GM12878 (cell line): ENCODE data around the gene RHBDD3. TPM values are rescaled to one million over a fixed set of nuclear protein-coding genes. Genes with fewer than 3 reads are reported as not detected.

Experiments
- ATAC-seq: fragments of 200-7000 bp; cut with Tn5 transposase; 3 replicates; pipeline ENCODE4 v1.9.1; 2020; ENCODE audit warnings: mild to moderate bottlenecking, moderate library complexity
- BruUV-seq: library from RNA; stranded (reverse); fragments of 400-500 nt; replicated peaks from 2 replicates; lab custom pipeline; 2021; lab: Mats Ljungman, UMichigan
- CTCF ChIA-PET: fragments of 300-600 bp; sonication (Branson Sonifier 250); formaldehyde crosslinking; extraction: SDS; loops from one replicate; lab custom pipeline; 2021; ENCODE audit warnings: inconsistent platforms; lab: Yijun Ruan, JAX
- POLR2A ChIA-PET: fragments of 350-600 bp; formaldehyde crosslinking; extraction: SDS; loops from one replicate; lab custom pipeline; 2021; ENCODE audit warnings: inconsistent platforms; lab: Charles Lee
- RAD21 ChIA-PET: fragments of 300-600 bp; sonication (Branson Sonifier 250); formaldehyde crosslinking; loops from one replicate; lab custom pipeline; 2023; ENCODE audit warnings: antibody characterized with exemption; ENCODE audit not compliant: unreplicated experiment; lab: Charles Lee
- SMC1A ChIA-PET: fragments of 300-600 bp; sonication (Branson Sonifier 250); formaldehyde crosslinking; loops from one replicate; lab custom pipeline; 2023; ENCODE audit not compliant: unreplicated experiment, uncharacterized antibody; lab: Charles Lee
- DNase-seq: peaks from one replicate; pipeline ENCODE4 v3.0.0-alpha.2; 2011; ENCODE audit warnings: low read depth, low spot score
- FAIRE-seq: peaks from 3 replicates; lab custom pipeline; 2011; peaks lifted over from hg19 to GRCh38; lab: Jason Lieb, UNC
- H2AFZ ChIP-seq: 2 replicates; pipeline ENCODE4 v1.6.0; 2011; ENCODE audit warnings: low read depth, low read length, control low read depth; ENCODE audit not compliant: control insufficient read depth
- H3K27ac ChIP-seq: 2 replicates; pipeline ENCODE4 v1.5.1; 2011; ENCODE audit warnings: control low read depth; ENCODE audit not compliant: control insufficient read depth, insufficient read depth
- H3K27me3 ChIP-seq, 2 experiments: replicated peaks in 1 of 2; 2 replicates each; pipeline versions ENCODE4 v1.6.0 to v1.6.1; 2011; ENCODE audit warnings: low read length in 1 of 2; ENCODE audit not compliant: control insufficient read depth in 2 of 2, insufficient read depth in 2 of 2
- H3K36me3 ChIP-seq, 2 experiments: 2 replicates each; pipeline ENCODE4 v1.5.1; 2011; ENCODE audit warnings: low read length in 1 of 2; ENCODE audit not compliant: control insufficient read depth in 2 of 2, insufficient read depth in 2 of 2
- H3K4me1 ChIP-seq: 2 replicates; pipeline ENCODE4 v1.6.1; 2011; ENCODE audit warnings: mild to moderate bottlenecking, low read length, moderate library complexity, mixed read lengths; ENCODE audit not compliant: control insufficient read depth, insufficient read depth
- H3K4me2 ChIP-seq: 2 replicates; pipeline ENCODE4 v1.6.0; 2011; ENCODE audit warnings: control low read depth; ENCODE audit not compliant: control insufficient read depth, insufficient read depth
- H3K4me3 ChIP-seq: fragments of 200-600 bp; sonication (generic); 2 replicates; pipeline ENCODE4 v1.5.1; 2016
- H3K79me2 ChIP-seq: 2 replicates; pipeline ENCODE4 v1.6.0; 2011; ENCODE audit warnings: low read length; ENCODE audit not compliant: control insufficient read depth, insufficient read depth
- H3K9ac ChIP-seq: 2 replicates; pipeline ENCODE4 v1.8.0; 2011; ENCODE audit warnings: low read length, control low read depth, mixed read lengths; ENCODE audit not compliant: control insufficient read depth, insufficient read depth
- H3K9me3 ChIP-seq: replicated peaks from 3 replicates; pipeline ENCODE4 v1.5.1; 2011; ENCODE audit warnings: mild to moderate bottlenecking, low read length; ENCODE audit not compliant: control insufficient read depth, insufficient read depth
- H4K20me1 ChIP-seq: 2 replicates; pipeline ENCODE4 v1.6.0; 2011; ENCODE audit not compliant: control insufficient read depth, insufficient read depth
- MXI1 ChIP-seq: fragments of 150-350 bp; IDR thresholded peaks from 2 replicates; pipeline ENCODE4 v1.6.1; 2011; ENCODE audit warnings: low read depth, mild to moderate bottlenecking, inconsistent platforms, low read length, improper control_type of control experiment
- POLR2AphosphoS2 ChIP-seq: IDR thresholded peaks from 2 replicates; pipeline ENCODE4 v1.6.1; 2011; ENCODE audit warnings: low read depth, mild to moderate bottlenecking, low read length, improper control_type of control experiment, moderate library complexity
- SPI1 ChIP-seq: IDR thresholded peaks from 2 replicates; pipeline ENCODE4 v1.6.1; 2011; ENCODE audit warnings: low read depth, mild to moderate bottlenecking, low read length, moderate library complexity, borderline replicate concordance; ENCODE audit not compliant: insufficient read depth
- SREBF2 ChIP-seq: IDR thresholded peaks from 2 replicates; pipeline ENCODE4 v1.6.1; 2012; ENCODE audit warnings: mild to moderate bottlenecking, low read length
- STAT3 ChIP-seq: IDR thresholded peaks from 2 replicates; pipeline ENCODE4 v1.6.1; 2011; ENCODE audit warnings: low read depth, low read length, improper control_type of control experiment
- TCF7 ChIP-seq: IDR thresholded peaks from 2 replicates; pipeline ENCODE4 v1.6.1; 2014; ENCODE audit warnings: antibody characterized with exemption, borderline replicate concordance
- WGBS: methylation state at CpG from one replicate; pipeline ENCODE4 v1.1.6; 2016; ENCODE audit warnings: low lambda C conversion rate; ENCODE audit not compliant: insufficient replicate concordance, insufficient coverage; ENCODE audit errors: missing lambda C conversion rate; 5-methylcytosine and 5-hydroxymethylcytosine counted together
- in situ Hi-C: fragments of 300-500 bp; cut with MboI; formaldehyde crosslinking; loops from 9 replicates; pipeline ENCODE4 v1.14.3; 2018; ENCODE audit warnings: mixed read lengths
- intact Hi-C: fragments of 100-400 bp; cut with micrococcal nuclease; formaldehyde crosslinking; loops from one replicate; pipeline ENCODE4 v1.14.2; 2022; ENCODE audit not compliant: unreplicated experiment
- polyA plus RNA-seq, 11 experiments: library from polyadenylated mRNA; depleted of rRNA in 4 of 11; unstranded in 6 of 11; stranded (reverse) in 5 of 11; fragments of >200 nt; fragmentation: Nextera tagmentation in 4 of 11; fragmentation: Illumina TruSeq in 1 of 11; extraction: Ambion mirVana in 4 of 11; extraction: Trizol in 1 of 11; gene quantifications; 1 replicate in 1 of 11; 2 replicates in 10 of 11; pipeline versions ENCODE4 v1.2.1 to v1.2.3, GENCODE V29; 2011 to 2016; ENCODE audit warnings: inconsistent platforms in 2 of 11, missing spikeins in 2 of 11, low read depth in 1 of 11
- total RNA-seq, 4 experiments: library from RNA; depleted of rRNA in 3 of 4; stranded (reverse); fragments of >200 nt in 3 of 4; fragmentation: Illumina TruSeq in 1 of 4; extraction: Trizol in 1 of 4; gene quantifications; 2 replicates each; pipeline versions ENCODE4 v1.2.1 to v1.2.3, GENCODE V29; 2013 to 2021

The RHBDD3 gene
- total and polyA plus RNA-seq, 10 of the 15 experiments (the other 5 are each of a cell fraction or from before 2014, with no cell fraction given) = 0.27 to 41.2 (median 20.1) TPM

- RAD21 ChIA-PET = no interaction called here
- FAIRE-seq (no peak), DNase-seq (no peak), ATAC-seq (peak; percentile 36)
- Histone ChIP-seq H3K27ac (no peak overlapping the region), H3K9me3 (peaks cover 2% of the 10 kb centered on the region; the same call in 1 of the 3 replicates), H3K36me3 (no peaks in the 10 kb centered on the region), H3K9ac (no peak overlapping the region), H3K27me3 (no peaks in the 10 kb centered on the region), H3K79me2 (no peaks in the 10 kb centered on the region), H3K4me3 (no peak overlapping the region), H3K4me2 (no peak overlapping the region), H4K20me1 (no peaks in the 10 kb centered on the region), H2AFZ (no peak overlapping the region), H3K4me1 (no peaks in the 10 kb centered on the region)
- 57% methylated on average over 22 of the region's 22 CpGs for WGBS
- POLR2A ChIA-PET = interaction anchor here (1.0 kb wide), 1 partner anchor 14 kb away, joined by 3 read pairs; no protein-coding TSS in a partner anchor
- SMC1A ChIA-PET = no interaction called here
- BruUV-seq = no TSS peak
- in situ Hi-C loops (no loop called here), intact Hi-C loops (no loop called here)
- TF ChIP-seq MXI1 (no peak), SREBF2 (no peak), STAT3 (no peak), TCF7 (no peak), SPI1 (no peak), POLR2AphosphoS2 (peak; percentile 30; the same call in 1 of the 2 replicates)
- CTCF ChIA-PET = no interaction called here
Measured at GRCh38 chr22:29231971-29232959, 35.5 kb downstream of the RHBDD3 start.
